Body of pancreas (tissue), 4 donors: ENCODE results near the gene TRPM5. TPM values are rescaled to one million over a fixed set of nuclear protein-coding genes. Genes with fewer than 3 reads are reported as not detected.

Source experiments
- ATAC-seq: fragments of 150-250 bp; one replicate; pipeline ENCODE4 v1.9.1; 2016
- DNase-seq, 4 donors: peaks; one replicate each; pipeline ENCODE4 v3.0.0-alpha.2; 2019
- H3K27ac ChIP-seq, 4 donors: fragments of 200-600 bp; sonication (generic); 1 replicate in 3 of 4; 2 replicates in 1 of 4; pipeline versions ENCODE4 v1.5.1 to v1.6.1; 2016 to 2019; ENCODE audit warnings: mild to moderate bottlenecking in 1 of 4, mixed read lengths in 1 of 4, moderate library complexity in 1 of 4
- H3K27me3 ChIP-seq, 2 donors: fragments of 200-600 bp; sonication (generic); one replicate each; pipeline ENCODE4 v1.6.0; 2016; ENCODE audit warnings: mild to moderate bottlenecking in 1 of 2
- H3K36me3 ChIP-seq, 2 donors: fragments of 200-600 bp; sonication (generic); replicated peaks in 1 of 2; 2 replicates each; pipeline ENCODE4 v1.5.1; 2016; ENCODE audit warnings: low read depth in 2 of 2; ENCODE audit not compliant: insufficient read depth in 1 of 2
- H3K4me1 ChIP-seq: fragments of 200-600 bp; sonication (generic); one replicate; pipeline ENCODE4 v1.6.0; 2016
- H3K4me3 ChIP-seq, 2 donors: fragments of 200-600 bp; sonication (generic); 1 replicate in 1 of 2; 2 replicates in 1 of 2; pipeline ENCODE4 v1.5.1; 2016 to 2019
- H3K9me3 ChIP-seq, 3 donors: fragments of 200-600 bp; sonication (generic); 1 replicate in 2 of 3; 2 replicates in 1 of 3; pipeline ENCODE4 v1.5.1; 2016
- CTCF ChIP-seq, 7 experiments: fragments of 450-650 bp in 4 of 7; fragments of 200-600 bp in 3 of 7; sonication (generic) in 3 of 7; IDR thresholded peaks; one replicate each; pipeline ENCODE4 v1.5.1; 2016 to 2019; ENCODE audit warnings: antibody characterized with exemption in 7 of 7
- POLR2A ChIP-seq, 3 donors: fragments of 450-650 bp; IDR thresholded peaks; one replicate each; pipeline ENCODE4 v1.6.1; 2016; ENCODE audit warnings: antibody characterized with exemption in 3 of 3, mild to moderate bottlenecking in 2 of 3
- WGBS, 2 donors: methylation state at CpG; one replicate each; pipeline ENCODE4 v1.1.5; 2017; 5-methylcytosine and 5-hydroxymethylcytosine counted together
- intact Hi-C: fragments of 100-400 bp; cut with DNase I; formaldehyde crosslinking; loops from one replicate; pipeline ENCODE4 v1.15.1; 2023
- total RNA-seq, 2 donors: library from RNA; depleted of rRNA; stranded (reverse); fragments of >200 nt; gene quantifications; one replicate each; pipeline ENCODE4 v1.1.0, GENCODE V29; 2016

Gene TRPM5
- total RNA-seq, 2 donors from 2014 or later = under 0.01 to 2.6 TPM

DNA sequence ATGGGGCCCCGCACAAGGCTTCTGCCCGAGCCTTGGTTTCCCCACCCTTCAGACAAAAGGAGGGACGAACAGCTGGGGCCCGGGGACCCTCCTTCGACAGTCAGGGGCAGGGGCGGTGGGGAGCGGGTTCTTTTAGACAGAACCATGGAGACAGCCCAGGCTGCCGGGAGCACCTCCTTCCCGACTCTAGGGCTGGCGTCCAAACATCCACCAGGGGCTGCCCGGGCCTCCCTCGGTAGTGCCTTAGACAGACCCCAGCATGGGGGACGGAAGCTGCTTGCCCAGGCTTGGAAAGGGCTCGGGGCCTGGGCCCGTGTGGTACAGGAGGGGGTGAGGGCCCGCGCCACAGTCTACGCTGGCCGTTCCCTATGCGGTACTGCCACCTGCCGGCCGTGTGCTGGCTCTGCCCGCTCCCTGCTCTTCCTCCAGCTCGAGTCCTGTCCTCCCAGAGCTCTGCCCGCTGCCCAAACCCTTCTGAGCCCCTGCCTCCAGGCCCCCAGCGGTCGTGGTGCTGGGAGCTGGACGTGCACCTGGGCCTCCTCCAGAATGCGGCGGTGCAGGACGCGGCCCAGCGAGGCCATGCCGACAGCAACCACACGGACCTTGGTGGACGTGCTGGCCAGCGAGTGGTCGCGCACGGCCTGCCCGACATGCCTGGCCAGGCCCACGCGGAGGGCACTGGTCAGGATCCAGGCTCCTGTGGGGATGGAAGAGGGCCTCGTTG lies 23.6 kb downstream of the TRPM5 start:
- Histone ChIP-seq H3K27ac (no peak overlapping the region), H3K27me3 (no peaks in the 10 kb centered on the region), H3K9me3 (no peaks in the 10 kb centered on the region), H3K36me3 (no peaks in the 10 kb centered on the region), H3K4me1 (peaks cover 14% of the 10 kb centered on the region), H3K4me3 (no peak overlapping the region)
- intact Hi-C loops = loop anchor here (5.0 kb wide), 1 partner anchor 223 kb away; no protein-coding TSS in a partner anchor
- WGBS, 2 donors = 0 to 30% methylated on average over 3 to 34 of the region's 44 CpGs
- ATAC-seq = peak; percentile 90
- DNase-seq = peak; percentile 75 to 80 (median 78)
- TF ChIP-seq POLR2A (IDR thresholded peaks at IDR 0.05) (no peak), CTCF (IDR thresholded peaks at IDR 0.05) (peak; percentile 90 to 97 (median 93))

GRCh38 chr11:2419638-2420501 lies 24.4 kb downstream of the TRPM5 start:
- intact Hi-C loops = loop anchor here (5.0 kb wide), 1 partner anchor 223 kb away; no protein-coding TSS in a partner anchor
- Histone ChIP-seq H3K4me3 (no peak overlapping the region), H3K27me3 (no peaks in the 10 kb centered on the region), H3K27ac (no peak overlapping the region), H3K9me3 (no peaks in the 10 kb centered on the region), H3K36me3 (no peaks in the 10 kb centered on the region), H3K4me1 (peaks cover 14% of the 10 kb centered on the region)
- TF ChIP-seq POLR2A (IDR thresholded peaks at IDR 0.05) (no peak), CTCF (IDR thresholded peaks at IDR 0.05) (peak; percentile 72 to 91 (median 86))
- DNase-seq (peak; percentile 79 to 83 (median 80)), ATAC-seq (peak; percentile 73)
- WGBS, 2 donors = 43 to 48% methylated on average over 27 to 35 of the region's 36 CpGs

- intact Hi-C loops = no loop called here
- Histone ChIP-seq H3K9me3 (no peaks in the 10 kb centered on the region), H3K4me3 (no peak overlapping the region), H3K27me3 (no peaks in the 10 kb centered on the region), H3K27ac (no peak overlapping the region), H3K36me3 (no peaks in the 10 kb centered on the region), H3K4me1 (peaks cover 14% of the 10 kb centered on the region)
- ATAC-seq = no peak
- TF ChIP-seq CTCF (IDR thresholded peaks at IDR 0.05) = no peak
- TF ChIP-seq POLR2A (IDR thresholded peaks at IDR 0.05) = no peak
- no peak for DNase-seq
- WGBS, 2 donors = 69 to 78% methylated on average over 10 to 21 of the region's 21 CpGs
Observed at GRCh38 chr11:2418693-2419360, 25.5 kb downstream of the TRPM5 start.

- ATAC-seq (no peak), DNase-seq (no peak)
- peaks cover 14% of the 10 kb centered on the region for H3K4me1 ChIP-seq
- WGBS, 2 donors = 40 to 70% methylated on average over 1 to 24 of the region's 30 CpGs
- no peaks in the 10 kb centered on the region for H3K36me3 ChIP-seq
- TF ChIP-seq POLR2A (IDR thresholded peaks at IDR 0.05) = no peak
- TF ChIP-seq CTCF (IDR thresholded peaks at IDR 0.05) = no peak
- intact Hi-C loops = no loop called here
- no peaks in the 10 kb centered on the region for H3K9me3 ChIP-seq
- H3K27ac ChIP-seq = no peak overlapping the region
- no peak overlapping the region for H3K4me3 ChIP-seq
- no peaks in the 10 kb centered on the region for H3K27me3 ChIP-seq
Observed at GRCh38 chr11:2417856-2418692, 26.2 kb downstream of the TRPM5 start.
